Neural cell (in vitro differentiated cells): Measurements from ENCODE around the gene SLC1A1.

Experiments used
- EP300 ChIP-seq: fragments of 450-650 bp; conservative IDR thresholded peaks from 2 replicates; pipeline ENCODE4 v1.6.1; 2014; ENCODE audit warnings: antibody characterized with exemption, mild to moderate bottlenecking, moderate library complexity; ENCODE audit not compliant: poor library complexity, severe bottlenecking
- EZH2 ChIP-seq: fragments of 200-600, 300-800 bp; shearing (Covaris generic), sonication (generic); IDR thresholded peaks from 2 replicates; pipeline ENCODE4 v1.6.1; 2014; ENCODE audit warnings: antibody characterized with exemption, low read length, borderline replicate concordance, mild to moderate bottlenecking; ENCODE audit not compliant: insufficient read depth, poor library complexity, severe bottlenecking
- MXI1 ChIP-seq: fragments of 450-650 bp; conservative IDR thresholded peaks from 2 replicates; pipeline ENCODE4 v1.6.1; 2014; ENCODE audit warnings: antibody characterized with exemption, mild to moderate bottlenecking; ENCODE audit not compliant: poor library complexity, severe bottlenecking
- POLR2AphosphoS5 ChIP-seq: IDR thresholded peaks from 2 replicates; pipeline ENCODE4 v1.6.1; 2012
- RAD21 ChIP-seq: fragments of 450-650 bp; conservative IDR thresholded peaks from 2 replicates; pipeline ENCODE4 v1.6.1; 2014; ENCODE audit warnings: antibody characterized with exemption, mild to moderate bottlenecking, moderate library complexity
- SMC3 ChIP-seq: fragments of 450-650 bp; conservative IDR thresholded peaks from 2 replicates; pipeline ENCODE4 v1.6.1; 2014; ENCODE audit warnings: antibody characterized with exemption, mild to moderate bottlenecking, moderate library complexity; ENCODE audit not compliant: poor library complexity
- TAF1 ChIP-seq: IDR thresholded peaks from 2 replicates; pipeline ENCODE4 v1.6.1; 2012; ENCODE audit warnings: low read depth
- TF ChIP-seq, protein P1 (sequence below): fragments of 450-650 bp; IDR thresholded peaks from 2 replicates; pipeline ENCODE4 v1.5.1; 2014; ENCODE audit warnings: antibody characterized with exemption, mild to moderate bottlenecking, moderate library complexity; ENCODE audit not compliant: poor library complexity, severe bottlenecking

DNA sequence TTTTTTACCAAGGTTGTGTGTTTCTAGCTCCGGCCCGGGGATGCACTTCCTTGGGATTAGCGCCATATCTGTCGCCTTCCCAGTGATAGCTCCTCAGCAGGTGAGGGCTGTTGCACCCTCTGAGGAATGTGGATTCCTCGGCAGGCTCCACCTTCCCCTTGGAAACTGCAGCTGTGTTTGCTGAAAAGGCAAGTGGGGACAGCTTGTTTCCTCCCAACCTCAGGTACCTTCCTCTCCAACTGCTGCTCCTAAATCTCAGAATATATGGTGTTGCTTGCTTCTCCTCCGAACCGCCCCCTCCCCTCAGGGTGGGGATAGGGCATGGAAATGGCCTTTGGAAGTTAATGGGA, 1.3 kb downstream of the SLC1A1 start:
- no peak for TF ChIP-seq POLR2AphosphoS5
- TF ChIP-seq, protein P1, sequence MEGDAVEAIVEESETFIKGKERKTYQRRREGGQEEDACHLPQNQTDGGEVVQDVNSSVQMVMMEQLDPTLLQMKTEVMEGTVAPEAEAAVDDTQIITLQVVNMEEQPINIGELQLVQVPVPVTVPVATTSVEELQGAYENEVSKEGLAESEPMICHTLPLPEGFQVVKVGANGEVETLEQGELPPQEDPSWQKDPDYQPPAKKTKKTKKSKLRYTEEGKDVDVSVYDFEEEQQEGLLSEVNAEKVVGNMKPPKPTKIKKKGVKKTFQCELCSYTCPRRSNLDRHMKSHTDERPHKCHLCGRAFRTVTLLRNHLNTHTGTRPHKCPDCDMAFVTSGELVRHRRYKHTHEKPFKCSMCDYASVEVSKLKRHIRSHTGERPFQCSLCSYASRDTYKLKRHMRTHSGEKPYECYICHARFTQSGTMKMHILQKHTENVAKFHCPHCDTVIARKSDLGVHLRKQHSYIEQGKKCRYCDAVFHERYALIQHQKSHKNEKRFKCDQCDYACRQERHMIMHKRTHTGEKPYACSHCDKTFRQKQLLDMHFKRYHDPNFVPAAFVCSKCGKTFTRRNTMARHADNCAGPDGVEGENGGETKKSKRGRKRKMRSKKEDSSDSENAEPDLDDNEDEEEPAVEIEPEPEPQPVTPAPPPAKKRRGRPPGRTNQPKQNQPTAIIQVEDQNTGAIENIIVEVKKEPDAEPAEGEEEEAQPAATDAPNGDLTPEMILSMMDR, result no peak
- no peak for TF ChIP-seq RAD21
- TF ChIP-seq SMC3, result no peak
- no peak for TF ChIP-seq EP300
- TF ChIP-seq MXI1, result no peak
- no peak for TF ChIP-seq EZH2
- TF ChIP-seq TAF1, result no peak
